ENCODE measurements around the gene OXCT2.

DNA sequence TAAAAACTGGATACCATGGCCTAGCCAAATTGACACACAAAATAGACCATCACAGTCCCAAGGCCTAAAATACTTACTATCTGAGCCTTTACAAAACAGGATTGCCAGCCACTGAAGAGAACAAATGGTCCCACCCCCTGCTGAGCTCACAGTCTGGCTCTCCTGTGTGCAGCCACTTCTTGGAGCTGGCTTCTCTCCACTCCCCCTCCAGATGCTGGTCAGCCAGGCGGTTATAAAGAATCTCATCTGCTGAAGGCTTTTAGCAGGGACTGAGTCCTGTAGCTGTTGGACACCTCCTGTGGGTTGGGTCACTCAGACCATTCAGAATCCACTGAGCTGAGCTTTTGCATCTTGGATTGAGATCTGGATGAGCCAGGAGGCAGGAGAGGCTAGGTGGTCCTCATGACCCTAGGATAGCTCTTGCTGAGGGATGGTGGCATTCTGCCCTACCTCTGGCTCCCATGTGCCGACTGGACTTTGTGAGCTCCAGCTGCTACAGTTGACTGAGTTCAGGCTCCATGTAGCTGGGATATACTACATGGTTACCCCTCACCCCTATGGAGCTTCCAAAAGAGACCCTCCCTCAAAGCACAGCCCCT, 16.1 kb downstream of the OXCT2 start:
- TF ChIP-seq, protein P1, sequence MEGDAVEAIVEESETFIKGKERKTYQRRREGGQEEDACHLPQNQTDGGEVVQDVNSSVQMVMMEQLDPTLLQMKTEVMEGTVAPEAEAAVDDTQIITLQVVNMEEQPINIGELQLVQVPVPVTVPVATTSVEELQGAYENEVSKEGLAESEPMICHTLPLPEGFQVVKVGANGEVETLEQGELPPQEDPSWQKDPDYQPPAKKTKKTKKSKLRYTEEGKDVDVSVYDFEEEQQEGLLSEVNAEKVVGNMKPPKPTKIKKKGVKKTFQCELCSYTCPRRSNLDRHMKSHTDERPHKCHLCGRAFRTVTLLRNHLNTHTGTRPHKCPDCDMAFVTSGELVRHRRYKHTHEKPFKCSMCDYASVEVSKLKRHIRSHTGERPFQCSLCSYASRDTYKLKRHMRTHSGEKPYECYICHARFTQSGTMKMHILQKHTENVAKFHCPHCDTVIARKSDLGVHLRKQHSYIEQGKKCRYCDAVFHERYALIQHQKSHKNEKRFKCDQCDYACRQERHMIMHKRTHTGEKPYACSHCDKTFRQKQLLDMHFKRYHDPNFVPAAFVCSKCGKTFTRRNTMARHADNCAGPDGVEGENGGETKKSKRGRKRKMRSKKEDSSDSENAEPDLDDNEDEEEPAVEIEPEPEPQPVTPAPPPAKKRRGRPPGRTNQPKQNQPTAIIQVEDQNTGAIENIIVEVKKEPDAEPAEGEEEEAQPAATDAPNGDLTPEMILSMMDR (IDR thresholded peaks at IDR 0.05; ENCODE audit: low read depth, low read length) = no peak
- no peak for TF ChIP-seq EZH2phosphoT487 (IDR thresholded peaks at IDR 0.05; ENCODE audit: low read depth)

Measured in OCI-LY3 (cell line).